Measurements from ENCODE around the gene CDK15. TPM values are rescaled to one million over a fixed set of nuclear protein-coding genes. Genes with fewer than 3 reads are reported as not detected.

CDK15 gene
- total RNA-seq, 2 donors from 2014 or later, result 0.52 TPM; not detected in 1

DNA sequence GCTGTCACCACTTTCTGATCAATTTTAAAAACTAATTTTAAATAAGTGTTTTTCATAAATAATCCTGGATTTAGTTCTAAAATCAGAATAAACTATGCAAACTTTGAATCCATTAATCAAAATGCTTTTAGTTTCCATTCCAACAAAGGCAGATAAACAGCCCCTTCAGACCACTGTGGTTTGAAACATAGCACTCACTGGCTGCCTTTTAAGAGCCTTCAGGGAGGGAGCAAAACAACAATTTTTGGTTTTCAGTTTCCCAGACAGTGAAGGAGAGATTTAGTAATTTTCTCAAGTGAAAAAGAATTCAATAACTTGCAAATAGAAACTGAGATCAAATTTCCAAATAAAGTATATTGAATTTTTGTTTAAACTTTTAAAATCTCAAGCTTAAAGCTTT, 46.1 kb downstream of the CDK15 start:
- Histone ChIP-seq H3K27ac (no peak overlapping the region), H3K4me3 (no peak overlapping the region), H3K4me1 (no peaks in the 10 kb centered on the region), H3K9me3 (no peaks in the 10 kb centered on the region), H3K27me3 (no peaks in the 10 kb centered on the region), H3K36me3 (replicated peaks in 1 of 2; ENCODE audit: insufficient read depth in 1 of 2, low read depth in 2 of 2) (no peaks in the 10 kb centered on the region)
- DNase-seq (no peak), ATAC-seq (no peak)
- intact Hi-C loops (cut with DNase I), result no loop called here
- TF ChIP-seq, protein P1, sequence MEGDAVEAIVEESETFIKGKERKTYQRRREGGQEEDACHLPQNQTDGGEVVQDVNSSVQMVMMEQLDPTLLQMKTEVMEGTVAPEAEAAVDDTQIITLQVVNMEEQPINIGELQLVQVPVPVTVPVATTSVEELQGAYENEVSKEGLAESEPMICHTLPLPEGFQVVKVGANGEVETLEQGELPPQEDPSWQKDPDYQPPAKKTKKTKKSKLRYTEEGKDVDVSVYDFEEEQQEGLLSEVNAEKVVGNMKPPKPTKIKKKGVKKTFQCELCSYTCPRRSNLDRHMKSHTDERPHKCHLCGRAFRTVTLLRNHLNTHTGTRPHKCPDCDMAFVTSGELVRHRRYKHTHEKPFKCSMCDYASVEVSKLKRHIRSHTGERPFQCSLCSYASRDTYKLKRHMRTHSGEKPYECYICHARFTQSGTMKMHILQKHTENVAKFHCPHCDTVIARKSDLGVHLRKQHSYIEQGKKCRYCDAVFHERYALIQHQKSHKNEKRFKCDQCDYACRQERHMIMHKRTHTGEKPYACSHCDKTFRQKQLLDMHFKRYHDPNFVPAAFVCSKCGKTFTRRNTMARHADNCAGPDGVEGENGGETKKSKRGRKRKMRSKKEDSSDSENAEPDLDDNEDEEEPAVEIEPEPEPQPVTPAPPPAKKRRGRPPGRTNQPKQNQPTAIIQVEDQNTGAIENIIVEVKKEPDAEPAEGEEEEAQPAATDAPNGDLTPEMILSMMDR (IDR thresholded peaks at IDR 0.05), result no peak
- no peak for TF ChIP-seq POLR2A (IDR thresholded peaks at IDR 0.05)

GRCh38 chr2:201852878-201853415, 46.6 kb downstream of the CDK15 start:
- Histone ChIP-seq H3K27me3 (no peaks in the 10 kb centered on the region), H3K4me1 (no peaks in the 10 kb centered on the region), H3K36me3 (replicated peaks in 1 of 2; ENCODE audit: insufficient read depth in 1 of 2, low read depth in 2 of 2) (no peaks in the 10 kb centered on the region), H3K9me3 (no peaks in the 10 kb centered on the region), H3K27ac (no peak overlapping the region), H3K4me3 (no peak overlapping the region)
- intact Hi-C loops (cut with DNase I), result no loop called here
- 93 to 100% methylated on average over 1 of the region's 1 CpG for WGBS, 2 donors
- TF ChIP-seq POLR2A (IDR thresholded peaks at IDR 0.05), result no peak
- TF ChIP-seq, protein P1 (IDR thresholded peaks at IDR 0.05), result no peak
- no peak for DNase-seq
- no peak for ATAC-seq

- DNase-seq, result no peak
- intact Hi-C loops (cut with DNase I), result no loop called here
- Histone ChIP-seq H3K9me3 (no peaks in the 10 kb centered on the region), H3K36me3 (replicated peaks in 1 of 2; ENCODE audit: insufficient read depth in 1 of 2, low read depth in 2 of 2) (no peaks in the 10 kb centered on the region), H3K27me3 (no peaks in the 10 kb centered on the region), H3K4me1 (no peaks in the 10 kb centered on the region), H3K4me3 (no peak overlapping the region), H3K27ac (no peak overlapping the region)
- 72 to 75% methylated on average over 4 of the region's 4 CpGs for WGBS, 2 donors
- no peak for ATAC-seq
- TF ChIP-seq, protein P1 (IDR thresholded peaks at IDR 0.05), result no peak
- no peak for TF ChIP-seq POLR2A (IDR thresholded peaks at IDR 0.05)
Measured at GRCh38 chr2:201854221-201854801, 48.0 kb downstream of the CDK15 start.

DNA sequence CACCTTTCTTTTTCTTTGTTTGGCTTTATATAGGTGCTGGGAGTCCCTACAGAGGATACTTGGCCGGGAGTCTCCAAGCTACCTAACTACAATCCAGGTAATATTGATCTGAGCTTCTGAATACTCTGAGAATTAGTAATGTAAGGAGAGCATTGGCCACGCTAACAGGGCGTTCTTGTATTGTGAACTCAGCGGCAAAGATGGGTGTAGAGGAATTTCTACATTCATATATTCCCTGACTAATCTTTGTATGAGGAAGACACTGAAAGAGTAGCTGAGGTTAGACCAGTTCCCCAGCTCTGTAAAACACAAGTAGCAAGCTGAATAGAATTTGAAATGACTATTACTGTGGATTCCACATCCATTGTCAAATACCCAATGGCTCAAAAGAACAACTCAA, 48.5 kb downstream of the CDK15 start:
- DNase-seq, result no peak
- Histone ChIP-seq H3K9me3 (no peaks in the 10 kb centered on the region), H3K4me3 (no peak overlapping the region), H3K36me3 (replicated peaks in 1 of 2; ENCODE audit: insufficient read depth in 1 of 2, low read depth in 2 of 2) (no peaks in the 10 kb centered on the region), H3K27me3 (no peaks in the 10 kb centered on the region), H3K27ac (no peak overlapping the region), H3K4me1 (no peaks in the 10 kb centered on the region)
- intact Hi-C loops (cut with DNase I), result no loop called here
- ATAC-seq, result no peak
- TF ChIP-seq, protein P1 (IDR thresholded peaks at IDR 0.05), result no peak
- TF ChIP-seq POLR2A (IDR thresholded peaks at IDR 0.05), result no peak
- WGBS, 2 donors, result 79 to 91% methylated on average over 4 of the region's 4 CpGs

- DNase-seq, result no peak
- 68 to 80% methylated on average over 3 of the region's 3 CpGs for WGBS, 2 donors
- no peak for ATAC-seq
- H3K4me1 ChIP-seq, result no peaks in the 10 kb centered on the region
- H3K27ac ChIP-seq, result no peak overlapping the region
- no peak overlapping the region for H3K4me3 ChIP-seq
- no peaks in the 10 kb centered on the region for H3K27me3 ChIP-seq
- H3K9me3 ChIP-seq, result no peaks in the 10 kb centered on the region
- intact Hi-C loops (cut with DNase I), result no loop called here
- no peaks in the 10 kb centered on the region for H3K36me3 ChIP-seq (replicated peaks in 1 of 2; ENCODE audit: insufficient read depth in 1 of 2, low read depth in 2 of 2)
- TF ChIP-seq, protein P1 (IDR thresholded peaks at IDR 0.05), result no peak
- no peak for TF ChIP-seq POLR2A (IDR thresholded peaks at IDR 0.05)
Measured at GRCh38 chr2:201855356-201855755, 49.0 kb downstream of the CDK15 start.

Measured in body of pancreas (tissue), 4 donors.